Right renal cortex interstitium (tissue), 3 donors: ENCODE data around the gene HSPA14. TPM values are rescaled to one million over a fixed set of nuclear protein-coding genes. Genes with fewer than 3 reads are reported as not detected.
A peak's percentile ranks its signal among the peaks of the same experiment; 100 is the strongest.
"Not testable (repeated sequence)": the region's sequence is repeated elsewhere in the genome, so short reads cannot be mapped to it uniquely, and the experiment has no call there.

ENCODE experiments used
- DNase-seq, 3 donors: peaks; one replicate each; pipeline ENCODE4 v3.0.0-alpha.2; 2013; ENCODE audit warnings: low read depth in 3 of 3, low spot score in 2 of 3
- polyA plus RNA-seq, 3 donors: library from polyadenylated mRNA; unstranded; fragments of 120-200 nt; gene quantifications; one replicate each; pipeline ENCODE4 v1.2.1, GENCODE V29; 2013; ENCODE audit not compliant: insufficient read length in 3 of 3

HSPA14 gene
- polyA plus RNA-seq, 3 donors = 19.4 to 22.2 (median 20.2) TPM

DNA sequence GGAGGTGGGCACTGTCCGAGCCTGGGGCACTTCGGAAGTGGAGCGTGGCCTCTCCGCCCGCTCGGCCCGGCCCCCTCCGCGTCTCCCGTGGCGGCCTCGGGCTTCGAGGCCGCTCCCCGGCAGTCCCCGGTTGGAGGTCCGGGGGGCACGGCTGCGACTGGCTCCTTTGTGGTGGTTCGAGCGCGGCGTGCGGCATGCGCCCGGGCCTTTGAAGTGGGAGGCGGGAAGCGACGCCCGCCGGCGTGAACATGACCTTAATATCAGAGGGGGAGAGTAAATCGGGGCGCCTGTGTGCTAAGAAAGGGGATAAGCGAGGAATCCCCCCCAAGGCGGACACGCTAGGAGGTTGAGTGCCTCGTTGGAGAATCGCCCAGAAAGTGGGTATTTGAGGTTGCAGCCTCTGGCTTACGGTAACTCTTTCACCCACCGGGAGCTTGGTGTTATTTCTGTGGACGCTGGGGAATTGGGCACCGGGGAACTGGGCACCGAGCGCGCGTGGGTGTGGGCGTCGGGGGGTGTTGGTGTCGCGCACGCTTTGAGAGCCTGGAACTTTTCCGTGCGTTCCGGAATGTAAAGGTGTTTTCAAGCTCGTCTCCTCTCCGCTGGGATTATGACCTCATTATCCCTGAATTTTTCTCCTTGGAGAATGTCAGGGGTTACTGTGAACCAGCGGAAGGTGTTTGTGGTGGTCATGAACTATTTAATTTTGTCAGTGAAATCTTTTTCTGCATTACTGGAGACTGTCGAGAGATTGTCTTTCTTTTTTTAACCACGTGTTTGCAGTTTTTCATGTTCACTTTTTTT is 41.2 kb downstream of the HSPA14 start:
- peak; percentile 18 to 36 (median 27) for DNase-seq

DNA sequence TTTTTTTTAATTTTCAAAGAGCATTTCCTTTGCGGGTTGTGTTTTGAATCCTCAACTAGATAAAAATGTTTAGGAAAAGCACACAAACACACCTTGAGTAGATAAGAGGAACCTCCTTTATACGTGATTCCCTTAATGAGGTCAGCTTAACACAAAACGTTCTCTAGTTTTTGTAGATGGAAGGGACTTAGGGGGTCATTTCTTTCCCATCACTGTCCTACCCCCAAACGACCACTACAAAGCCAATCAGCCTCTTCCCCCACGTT is 41.8 kb downstream of the HSPA14 start:
- DNase-seq = peak in 1 of 3 donors; percentile 23

- no peak for DNase-seq
Measured at GRCh38 chr10:14880229-14880628, 42.1 kb downstream of the HSPA14 start.

GRCh38 chr10:14884082-14884481 is 46.0 kb downstream of the HSPA14 start:
- no peak for DNase-seq

- no peak for DNase-seq
Measured at GRCh38 chr10:14889318-14889717, 51.2 kb downstream of the HSPA14 start.

DNA sequence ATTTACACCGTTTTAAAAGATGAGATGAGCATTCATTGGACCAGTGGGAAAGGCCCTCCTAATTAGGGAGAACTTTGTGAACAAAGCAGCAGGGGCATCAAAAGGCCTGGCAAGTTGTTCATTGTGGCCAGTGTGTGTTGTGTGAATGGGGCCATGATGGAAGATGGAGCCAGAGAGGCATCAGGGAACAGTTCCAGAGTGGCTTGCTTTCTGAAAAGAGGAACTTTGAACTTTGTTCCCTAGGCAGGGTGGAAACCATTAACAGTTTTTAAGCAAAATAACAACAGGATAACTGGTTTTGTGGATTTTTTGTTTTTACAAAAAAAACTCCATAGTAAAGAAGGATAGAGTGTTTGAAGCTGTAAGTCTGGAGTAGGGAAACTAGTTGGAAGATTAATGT is 53.0 kb downstream of the HSPA14 start:
- DNase-seq = no peak

DNA sequence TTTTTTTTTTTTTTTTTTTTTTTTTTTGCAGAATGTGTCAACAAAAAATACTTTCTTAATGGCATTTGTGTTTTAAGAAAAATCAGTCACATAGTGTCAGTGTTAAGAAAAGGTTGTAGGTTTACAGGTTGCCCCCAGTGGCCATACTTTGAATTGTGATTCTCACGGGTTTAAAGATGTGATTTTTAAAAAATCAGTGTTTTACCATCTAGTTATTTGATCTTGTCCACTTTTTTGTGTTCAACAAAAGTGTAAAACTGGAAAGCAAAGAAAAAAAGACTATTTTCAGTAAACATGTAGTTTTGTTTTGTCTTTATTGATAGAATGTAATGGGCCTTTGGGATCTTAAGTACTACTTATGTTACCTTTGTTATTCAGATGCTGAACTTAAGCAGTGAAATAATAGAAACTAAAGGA is 66.2 kb downstream of the HSPA14 start:
- DNase-seq = peak in 1 of 3 donors; percentile 7

DNA sequence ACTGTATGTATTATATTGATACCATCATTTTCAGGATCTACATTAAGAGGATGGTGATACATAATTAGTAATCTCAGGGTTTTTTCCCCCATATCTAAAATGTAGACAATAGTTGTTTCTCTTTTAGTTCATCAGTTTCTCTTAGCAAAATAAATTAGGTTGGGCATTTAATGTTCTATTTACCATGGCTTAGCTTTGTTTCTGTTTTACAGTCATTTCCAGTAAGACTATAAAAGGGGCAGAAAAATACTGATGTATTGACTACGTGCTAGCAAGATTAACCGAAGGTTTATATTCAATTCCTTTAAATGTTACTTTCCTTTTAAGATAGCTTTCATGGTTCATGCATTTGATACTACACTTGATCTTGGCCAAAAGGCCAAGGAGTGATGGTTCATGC is 66.8 kb downstream of the HSPA14 start:
- DNase-seq = no peak

GRCh38 chr10:14905890-14906289 is 67.8 kb downstream of the HSPA14 start:
- DNase-seq = no peak

GRCh38 chr10:14906765-14907164 is 68.7 kb downstream of the HSPA14 start:
- DNase-seq = no peak

GRCh38 chr10:14907591-14907990 is 69.5 kb downstream of the HSPA14 start:
- not testable (repeated sequence) for DNase-seq

DNA sequence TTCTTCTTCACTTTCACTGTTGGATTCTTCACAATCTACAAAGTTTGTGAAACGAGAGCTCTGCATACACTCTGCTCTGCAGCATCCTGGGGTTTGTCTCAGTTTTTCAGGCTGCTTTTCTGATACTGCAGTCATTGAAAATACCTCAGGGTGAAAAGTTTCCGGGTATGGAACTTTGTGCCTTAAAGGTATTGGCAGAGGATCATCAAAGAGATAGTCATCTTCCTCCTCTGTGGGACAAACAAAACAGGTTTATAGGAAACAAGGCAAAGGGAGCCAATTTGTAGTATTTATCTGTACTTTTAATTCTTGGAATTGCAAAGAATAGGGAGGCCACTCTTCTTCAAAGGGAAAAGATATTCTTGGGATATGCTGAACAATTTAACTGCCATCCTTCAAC is 71.0 kb downstream of the HSPA14 start:
- no peak for DNase-seq

DNA sequence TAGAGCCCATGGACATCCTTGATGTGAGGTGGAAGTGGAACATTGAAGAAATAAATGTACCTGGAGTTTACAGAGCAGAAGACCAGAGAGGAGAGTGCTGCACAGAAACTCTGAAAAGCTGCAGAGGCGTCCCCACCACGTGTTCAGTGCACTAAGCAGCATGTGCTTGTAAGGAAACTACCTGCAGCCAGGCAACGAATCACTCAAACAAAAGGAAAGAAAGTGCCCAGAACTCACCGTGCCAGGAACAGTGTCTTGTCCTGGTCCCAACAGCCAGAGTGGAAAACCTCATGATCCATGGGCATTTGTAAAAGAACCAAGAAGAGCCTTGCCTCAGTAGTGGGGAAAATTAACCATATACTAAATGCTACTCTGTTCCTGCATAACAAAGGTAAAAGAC is 72.8 kb downstream of the HSPA14 start:
- DNase-seq = no peak

DNA sequence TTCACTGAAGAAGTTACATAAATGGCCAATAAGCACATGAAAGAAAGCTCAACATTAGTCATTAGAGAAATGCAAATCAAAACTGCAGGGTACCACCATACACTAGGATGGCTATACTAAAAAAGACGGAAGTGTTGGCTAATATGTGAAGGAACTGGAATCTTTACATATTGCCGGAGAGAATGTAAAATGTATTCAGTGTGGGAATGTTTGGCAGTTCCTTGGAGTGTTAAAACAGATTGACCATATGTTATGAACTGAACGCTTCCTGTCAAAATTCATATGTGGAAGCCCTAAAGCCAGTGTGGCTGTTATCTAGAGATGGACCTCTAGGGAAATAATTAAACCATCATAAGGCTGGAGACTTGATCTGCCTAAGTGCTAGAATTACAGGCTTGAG is 73.7 kb downstream of the HSPA14 start:
- no peak for DNase-seq

- no peak for DNase-seq
Measured at GRCh38 chr10:14916600-14916999, 78.5 kb downstream of the HSPA14 start.

- no peak for DNase-seq
Measured at GRCh38 chr10:14917827-14918226, 79.7 kb downstream of the HSPA14 start.

GRCh38 chr10:14918964-14919363 is 80.9 kb downstream of the HSPA14 start:
- DNase-seq = no peak

Other genes with a start within 250 kb of the HSPA14 start
- gene FAM107B, start 63.4 kb upstream of the HSPA14 start, polyA plus RNA-seq = 100 to 1,000 TPM; 108 to 120 (median 112) TPM
- 1 to 10 TPM; 2.6 to 2.8 (median 2.7) TPM for gene CDNF, start 269 bp upstream of the HSPA14 start, polyA plus RNA-seq
- gene MSANTD7, start within 50 bp of the HSPA14 start, polyA plus RNA-seq = 10 to 100 TPM; 16.0 to 16.9 (median 16.2) TPM
- gene SUV39H2, start 40.6 kb downstream of the HSPA14 start, polyA plus RNA-seq = 10 to 100 TPM; 21.0 to 23.1 (median 22.9) TPM
- 10 to 100 TPM; 13.5 to 14.6 (median 14.3) TPM for gene DCLRE1C, start 115.8 kb downstream of the HSPA14 start, polyA plus RNA-seq
- 1 to 10 TPM; 1.1 to 1.4 (median 1.3) TPM for gene MEIG1, start 121.1 kb downstream of the HSPA14 start, polyA plus RNA-seq
- gene OLAH, start 205.6 kb downstream of the HSPA14 start, polyA plus RNA-seq = under 1 TPM; 0.50 to 0.83 (median 0.80) TPM